WERI-Rb-1 (cell line): Measurements from ENCODE around the gene MRPS27.

Experiments used
- DNase-seq: peaks from one replicate; pipeline ENCODE4 v3.0.0-alpha.2; 2020
- H3K27ac ChIP-seq: fragments of 250-450 bp; sonication (Bioruptor Pico); 2 replicates; pipeline ENCODE4 v1.5.1; 2020; ENCODE audit warnings: mild to moderate bottlenecking, moderate library complexity
- H3K27me3 ChIP-seq: fragments of 250-450 bp; sonication (Bioruptor Pico); 2 replicates; pipeline ENCODE4 v1.5.1; 2021; ENCODE audit warnings: mild to moderate bottlenecking, low read depth, moderate library complexity; ENCODE audit not compliant: insufficient read depth, severe bottlenecking
- H3K36me3 ChIP-seq: fragments of 250-450 bp; sonication (Bioruptor Pico); 2 replicates; pipeline ENCODE4 v1.5.1; 2020; ENCODE audit warnings: mild to moderate bottlenecking, moderate library complexity
- H3K4me3 ChIP-seq: 2 replicates; pipeline ENCODE4 v1.5.1; 2011; ENCODE audit warnings: low read depth, mild to moderate bottlenecking, control low read depth, low read length
- H3K9me3 ChIP-seq: fragments of 250-450 bp; sonication (Bioruptor Pico); 2 replicates; pipeline ENCODE4 v1.5.1; 2021; ENCODE audit warnings: mild to moderate bottlenecking, moderate library complexity; ENCODE audit not compliant: severe bottlenecking
- TF ChIP-seq, protein P1 (sequence below): IDR thresholded peaks from 2 replicates; pipeline ENCODE4 v1.5.1; 2011; ENCODE audit warnings: low read depth, mild to moderate bottlenecking, control low read depth, inconsistent platforms, low read length

Gene MRPS27

DNA sequence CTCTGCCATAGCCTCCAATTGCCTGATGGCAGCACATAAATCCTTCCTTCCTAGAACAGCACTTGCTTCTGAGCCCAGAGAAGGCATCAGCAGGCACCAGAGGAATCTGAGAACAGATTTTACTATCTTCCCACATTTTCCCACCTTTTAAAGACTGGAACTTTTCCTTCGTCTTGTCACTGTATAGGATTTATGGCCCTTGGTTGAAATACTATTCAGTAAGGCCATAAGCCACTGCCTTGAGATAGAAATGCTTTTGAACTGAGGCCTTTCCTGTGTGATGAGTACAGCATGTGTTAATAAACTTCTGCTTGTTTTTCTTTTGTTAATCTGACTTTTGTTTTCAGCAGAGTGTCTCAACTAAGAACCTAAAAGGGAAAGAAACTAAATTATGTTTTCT is 84.3 kb downstream of the MRPS27 start:
- Histone ChIP-seq H3K27me3 (no peaks in the 10 kb centered on the region), H3K4me3 (no peak overlapping the region), H3K9me3 (no peaks in the 10 kb centered on the region), H3K27ac (no peak overlapping the region), H3K36me3 (peaks cover 27% of the 10 kb centered on the region)
- TF ChIP-seq, protein P1, sequence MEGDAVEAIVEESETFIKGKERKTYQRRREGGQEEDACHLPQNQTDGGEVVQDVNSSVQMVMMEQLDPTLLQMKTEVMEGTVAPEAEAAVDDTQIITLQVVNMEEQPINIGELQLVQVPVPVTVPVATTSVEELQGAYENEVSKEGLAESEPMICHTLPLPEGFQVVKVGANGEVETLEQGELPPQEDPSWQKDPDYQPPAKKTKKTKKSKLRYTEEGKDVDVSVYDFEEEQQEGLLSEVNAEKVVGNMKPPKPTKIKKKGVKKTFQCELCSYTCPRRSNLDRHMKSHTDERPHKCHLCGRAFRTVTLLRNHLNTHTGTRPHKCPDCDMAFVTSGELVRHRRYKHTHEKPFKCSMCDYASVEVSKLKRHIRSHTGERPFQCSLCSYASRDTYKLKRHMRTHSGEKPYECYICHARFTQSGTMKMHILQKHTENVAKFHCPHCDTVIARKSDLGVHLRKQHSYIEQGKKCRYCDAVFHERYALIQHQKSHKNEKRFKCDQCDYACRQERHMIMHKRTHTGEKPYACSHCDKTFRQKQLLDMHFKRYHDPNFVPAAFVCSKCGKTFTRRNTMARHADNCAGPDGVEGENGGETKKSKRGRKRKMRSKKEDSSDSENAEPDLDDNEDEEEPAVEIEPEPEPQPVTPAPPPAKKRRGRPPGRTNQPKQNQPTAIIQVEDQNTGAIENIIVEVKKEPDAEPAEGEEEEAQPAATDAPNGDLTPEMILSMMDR: no peak
- no peak for DNase-seq

- no peaks in the 10 kb centered on the region for H3K27me3 ChIP-seq
- H3K9me3 ChIP-seq: no peaks in the 10 kb centered on the region
- no peak for DNase-seq
- TF ChIP-seq, protein P1: no peak
- peaks cover 33% of the 10 kb centered on the region for H3K36me3 ChIP-seq
- no peak overlapping the region for H3K27ac ChIP-seq
- no peak overlapping the region for H3K4me3 ChIP-seq
These were observed 85.2 kb downstream of the MRPS27 start for GRCh38 chr5:72234868-72235267.

GRCh38 chr5:72234265-72234700 is 85.8 kb downstream of the MRPS27 start:
- no peak for DNase-seq
- Histone ChIP-seq H3K4me3 (no peak overlapping the region), H3K9me3 (no peaks in the 10 kb centered on the region), H3K36me3 (peaks cover 34% of the 10 kb centered on the region), H3K27ac (no peak overlapping the region), H3K27me3 (no peaks in the 10 kb centered on the region)
- TF ChIP-seq, protein P1: no peak

DNA sequence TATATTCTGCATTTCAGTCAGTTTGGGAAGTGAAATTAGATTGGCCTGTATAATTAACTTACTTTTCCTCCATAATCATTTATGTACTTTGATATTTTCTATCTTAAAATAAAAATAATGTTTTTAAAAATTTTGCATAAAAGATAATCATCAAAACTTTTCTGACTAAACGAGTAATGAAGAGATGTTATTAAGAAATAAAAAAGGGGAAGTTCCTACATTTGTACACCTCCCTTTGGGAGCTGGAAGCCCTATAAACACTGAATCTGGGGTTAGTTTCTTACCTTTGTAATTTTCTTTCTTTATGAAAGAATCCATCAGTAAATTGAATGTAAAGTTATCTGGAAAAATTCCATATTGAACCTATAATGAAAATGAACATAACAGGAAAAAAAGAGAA is 86.2 kb downstream of the MRPS27 start:
- DNase-seq: no peak
- no peaks in the 10 kb centered on the region for H3K27me3 ChIP-seq
- H3K27ac ChIP-seq: no peak overlapping the region
- H3K36me3 ChIP-seq: peaks cover 34% of the 10 kb centered on the region
- TF ChIP-seq, protein P1: no peak
- no peaks in the 10 kb centered on the region for H3K9me3 ChIP-seq
- H3K4me3 ChIP-seq: no peak overlapping the region

DNA sequence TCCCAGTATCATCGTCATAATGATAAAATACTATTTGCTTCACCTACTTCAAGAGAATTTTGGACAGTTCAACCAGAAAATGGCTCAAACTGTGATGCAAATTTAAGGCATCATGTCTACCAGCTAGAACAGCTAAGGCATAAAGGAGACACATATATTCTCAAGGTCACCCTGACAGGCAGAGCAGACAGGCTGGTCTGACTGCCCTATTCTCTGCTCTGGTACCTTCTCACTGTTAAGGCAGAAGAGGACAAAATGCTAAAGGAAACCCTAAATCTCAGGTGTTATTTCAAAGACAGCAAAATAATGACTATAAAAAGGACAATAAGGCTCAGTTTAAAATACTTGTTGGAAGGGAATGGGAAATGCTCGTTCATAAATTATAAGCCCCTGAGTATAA is 87.2 kb downstream of the MRPS27 start:
- H3K4me3 ChIP-seq: no peak overlapping the region
- no peaks in the 10 kb centered on the region for H3K27me3 ChIP-seq
- H3K9me3 ChIP-seq: no peaks in the 10 kb centered on the region
- H3K27ac ChIP-seq: peak overlapping the region; percentile 64
- peaks cover 34% of the 10 kb centered on the region for H3K36me3 ChIP-seq
- TF ChIP-seq, protein P1: no peak
- no peak for DNase-seq

- Histone ChIP-seq H3K27me3 (no peaks in the 10 kb centered on the region), H3K9me3 (no peaks in the 10 kb centered on the region), H3K36me3 (peaks cover 30% of the 10 kb centered on the region), H3K4me3 (no peak overlapping the region), H3K27ac (peak overlapping the region; percentile 64)
- DNase-seq: no peak
- TF ChIP-seq, protein P1: no peak
These were observed 87.9 kb downstream of the MRPS27 start for GRCh38 chr5:72231991-72232703.
